Activated naive CD4-positive, alpha-beta T cell treated with anti-CD3 and anti-CD28 coated beads, Interleukin-2, amount 50 U/mL, for 72 hours (primary cell): ENCODE results near the gene MCM10. TPM values are rescaled to one million over a fixed set of nuclear protein-coding genes. Genes with fewer than 3 reads are reported as not detected.

Experiments used
- total RNA-seq, 2 donors: library from RNA; stranded (reverse); gene quantifications; one replicate each; pipeline ENCODE4 v1.2.3, GENCODE V29; 2022

MCM10 gene
- total RNA-seq, 2 donors from 2014 or later, result 60.0 to 64.6 TPM

Other genes with a start within 250 kb of the MCM10 start
- gene CCDC3, start 159.8 kb upstream of the MCM10 start, total RNA-seq, result under 1 TPM in 1 of 2 donors, not detected in 1; 0.19 TPM
- 10 to 100 TPM; 47.8 to 66.5 TPM for gene OPTN, start 61.4 kb upstream of the MCM10 start, total RNA-seq
- not detected for gene UCMA, start 72.8 kb downstream of the MCM10 start, total RNA-seq
- gene PHYH, start 138.5 kb downstream of the MCM10 start, total RNA-seq, result 10 to 100 TPM; 14.0 to 17.5 TPM
- 10 to 100 TPM; 60.3 to 67.9 TPM for gene SEPHS1, start 186.7 kb downstream of the MCM10 start, total RNA-seq